Activated T-helper 9 cell treated with anti-CD3 and anti-CD28 coated beads, Interleukin-2, amount 50 U/mL, for 16 hours (primary cell): ENCODE data around the gene GBP3.
"Not testable (repeated sequence)": the region's sequence is repeated elsewhere in the genome, so short reads cannot be mapped to it uniquely, and the experiment has no call there.

Experiments used
- DNase-seq: peaks from one replicate; pipeline ENCODE4 v3.0.0-alpha.2; 2020; ENCODE audit warnings: low read depth

The GBP3 gene

DNA sequence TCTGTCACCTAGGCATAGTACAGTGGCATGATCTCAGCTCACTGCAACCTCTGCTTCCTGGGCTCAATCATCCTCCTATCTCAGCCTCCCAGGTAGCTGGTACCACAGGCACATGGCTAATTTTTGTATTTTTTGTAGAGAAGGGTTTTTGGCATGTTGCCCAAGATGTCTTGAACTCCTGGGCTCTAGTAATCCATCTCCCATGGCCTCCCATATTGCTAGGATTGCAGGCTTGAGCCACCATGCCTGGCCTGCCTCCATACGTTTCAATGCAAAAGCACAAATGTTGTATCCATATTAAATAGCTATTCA lies 17.6 kb upstream of the GBP3 start:
- no peak for DNase-seq

DNA sequence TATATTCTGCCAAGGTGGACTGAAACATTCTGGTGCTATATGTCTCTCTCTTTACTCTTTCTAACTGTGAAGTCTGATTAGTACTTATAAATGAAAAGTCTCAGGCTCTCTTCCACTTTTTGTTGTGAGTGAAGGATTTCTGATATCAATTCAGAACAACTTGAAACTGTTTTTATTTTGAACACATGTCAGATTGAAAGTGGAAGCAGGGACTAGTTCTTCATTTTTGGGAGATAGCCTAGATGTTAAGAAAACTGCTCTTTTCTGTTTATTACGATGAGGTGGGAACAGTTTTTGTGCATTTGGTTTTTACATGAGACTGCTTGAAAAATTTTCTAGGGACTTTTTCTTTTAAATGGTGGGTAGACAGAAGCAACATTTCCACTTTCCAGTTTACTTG lies 14.5 kb upstream of the GBP3 start:
- DNase-seq: no peak

DNA sequence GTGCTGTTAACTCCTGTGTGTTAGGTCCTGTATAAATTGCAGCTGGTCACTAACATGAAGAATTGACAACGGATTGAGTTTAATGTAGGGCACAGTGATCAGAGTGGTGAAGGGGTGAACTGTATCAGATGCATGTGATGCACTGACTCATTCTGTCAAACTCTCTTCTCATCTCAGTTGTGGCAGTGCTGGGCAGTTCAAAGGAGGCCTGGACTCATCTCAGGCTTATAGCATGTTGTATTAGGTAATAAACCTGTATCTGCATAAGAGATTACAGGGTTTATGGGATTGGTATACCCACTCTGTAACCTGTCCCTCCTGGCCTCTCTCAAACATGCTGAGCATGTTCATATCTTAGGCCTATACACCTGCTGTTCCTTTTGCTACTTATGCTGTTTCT lies 12.4 kb upstream of the GBP3 start:
- DNase-seq: no peak

- DNase-seq: not testable (repeated sequence)
Measured at GRCh38 chr1:89034004-89034403, 11.3 kb upstream of the GBP3 start.

DNA sequence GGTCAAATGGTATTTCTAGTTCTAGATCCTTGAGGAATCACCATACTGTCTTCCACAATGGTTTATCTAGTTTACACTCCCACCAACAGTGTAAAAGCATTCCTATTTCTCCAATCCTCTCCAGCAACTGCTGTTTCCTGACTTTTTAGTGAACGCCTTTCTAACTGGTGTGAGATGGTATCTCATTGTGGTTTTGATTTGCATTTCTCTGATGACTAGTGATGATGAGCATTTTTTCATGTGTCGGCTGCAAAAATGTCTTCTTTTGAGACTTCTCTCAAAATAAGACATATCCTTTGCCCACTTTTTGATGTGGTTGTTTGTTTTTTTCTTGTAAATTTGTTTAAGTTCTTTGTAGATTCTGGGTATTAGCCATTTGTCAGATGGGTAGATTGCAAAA lies 6.4 kb upstream of the GBP3 start:
- DNase-seq: not testable (repeated sequence)

GRCh38 chr1:89025928-89026327 lies 3.3 kb upstream of the GBP3 start:
- no peak for DNase-seq

- no peak for DNase-seq
Measured at GRCh38 chr1:89023026-89023425, 360 bp upstream of the GBP3 start.

- not testable (repeated sequence) for DNase-seq
Measured at GRCh38 chr1:89018318-89018717, 4.3 kb downstream of the GBP3 start.

- no peak for DNase-seq
Measured at GRCh38 chr1:89008511-89008910, 14.2 kb downstream of the GBP3 start.

DNA sequence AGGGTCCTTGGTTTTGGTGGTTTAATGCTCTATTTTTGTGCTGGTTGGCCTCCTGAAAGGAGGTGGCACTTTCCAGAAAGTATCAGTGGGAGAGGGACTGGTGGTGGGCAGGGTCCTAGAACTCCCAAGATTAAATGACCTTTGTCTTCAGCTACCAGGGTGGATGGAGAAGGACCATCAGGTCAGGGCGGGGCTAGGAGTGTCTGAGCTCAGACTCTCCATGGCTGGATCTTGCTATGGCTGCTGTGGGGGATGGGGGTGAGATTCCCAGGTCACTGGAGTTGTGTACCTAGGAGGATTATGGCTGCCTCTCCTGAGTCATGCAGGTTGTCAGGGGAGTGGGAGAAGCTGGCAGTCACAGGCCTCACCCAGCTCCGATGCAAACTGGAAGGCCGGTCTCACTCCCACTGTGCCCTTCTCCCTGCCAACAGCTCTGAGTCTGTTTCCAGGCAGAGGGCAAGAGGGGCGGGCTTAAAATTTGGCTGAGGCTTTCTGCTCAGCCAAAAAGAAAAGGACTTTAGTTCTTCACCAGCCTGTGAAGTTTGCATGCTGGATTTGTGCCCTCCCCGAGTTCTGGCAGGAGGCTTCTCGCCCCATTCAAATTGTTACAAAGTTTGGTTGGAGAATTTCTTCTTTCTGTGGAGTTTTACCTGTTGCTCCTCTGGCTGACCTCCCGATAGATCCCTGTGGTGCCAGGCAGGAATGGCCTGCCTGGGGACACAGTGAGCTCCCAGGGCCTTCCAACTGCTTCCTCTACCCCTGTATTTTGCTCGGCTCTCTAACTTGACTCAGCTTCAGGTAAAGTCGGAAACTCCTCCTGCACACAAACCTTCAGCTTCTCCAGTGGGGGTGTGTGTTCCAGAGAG lies 17.1 kb downstream of the GBP3 start:
- DNase-seq: no peak

GRCh38 chr1:89002176-89002575 lies 20.5 kb downstream of the GBP3 start:
- DNase-seq: not testable (repeated sequence)

GRCh38 chr1:89001510-89001909 lies 21.2 kb downstream of the GBP3 start:
- no peak for DNase-seq

GRCh38 chr1:88998716-88999115 lies 23.9 kb downstream of the GBP3 start:
- no peak for DNase-seq

DNA sequence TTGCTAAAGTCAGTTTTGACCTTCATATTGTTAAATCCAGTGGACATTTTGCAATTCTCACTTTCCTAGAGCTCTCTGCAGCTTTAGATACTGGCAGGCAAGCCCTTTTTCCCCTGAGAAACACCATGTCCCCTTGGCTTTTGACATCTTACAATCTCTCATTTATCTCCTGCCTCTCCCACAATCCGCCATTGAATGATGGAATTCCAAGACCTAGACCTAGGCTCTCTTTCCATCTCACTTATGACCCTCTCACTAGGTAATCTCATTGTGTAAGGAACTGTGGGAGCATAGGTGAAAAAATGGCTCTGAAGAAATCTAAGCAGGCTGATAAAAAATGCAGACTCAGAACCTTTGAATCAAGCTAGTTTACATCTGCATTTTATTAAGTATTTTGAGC lies 32.2 kb downstream of the GBP3 start:
- DNase-seq: no peak

- no peak for DNase-seq
Measured at GRCh38 chr1:88985692-88986091, 37.0 kb downstream of the GBP3 start.

DNA sequence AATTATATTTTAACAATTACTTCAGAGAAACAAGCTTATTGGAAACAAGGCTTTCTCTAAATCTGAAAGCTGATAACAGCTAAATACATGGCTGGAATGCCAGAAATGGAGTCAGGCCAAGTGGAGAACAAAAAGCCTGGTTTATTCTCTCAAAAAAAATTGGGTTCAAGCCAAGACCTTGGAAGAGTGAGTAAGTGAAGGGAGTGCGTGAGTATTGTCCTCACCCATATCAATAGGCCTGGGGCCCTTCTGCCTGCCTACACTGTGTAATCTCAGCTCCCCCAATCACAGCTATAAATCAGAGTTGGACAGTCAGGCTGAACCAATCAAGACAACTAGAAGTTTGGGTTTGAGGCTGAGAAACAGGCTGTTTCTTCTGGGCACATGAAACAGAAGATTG lies 37.6 kb downstream of the GBP3 start:
- no peak for DNase-seq

DNA sequence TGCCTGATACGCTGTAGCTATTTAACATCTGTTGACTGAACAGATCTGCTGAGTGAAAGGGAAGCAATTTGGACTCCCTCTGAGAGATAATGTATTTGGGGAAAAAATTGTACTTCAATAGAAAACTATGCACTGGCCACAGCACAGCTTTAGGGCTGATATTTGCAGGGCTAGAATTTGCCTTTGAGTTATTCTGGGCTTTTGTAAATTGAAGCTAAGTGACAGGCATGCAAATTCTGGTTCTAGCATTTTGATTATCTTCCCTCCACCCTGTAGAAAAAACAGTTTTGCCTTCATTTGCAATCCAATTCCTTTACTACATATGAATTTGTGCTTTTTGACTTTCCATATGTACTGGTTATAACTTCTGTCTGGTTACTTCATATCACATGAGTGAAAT lies 38.1 kb downstream of the GBP3 start:
- no peak for DNase-seq

DNA sequence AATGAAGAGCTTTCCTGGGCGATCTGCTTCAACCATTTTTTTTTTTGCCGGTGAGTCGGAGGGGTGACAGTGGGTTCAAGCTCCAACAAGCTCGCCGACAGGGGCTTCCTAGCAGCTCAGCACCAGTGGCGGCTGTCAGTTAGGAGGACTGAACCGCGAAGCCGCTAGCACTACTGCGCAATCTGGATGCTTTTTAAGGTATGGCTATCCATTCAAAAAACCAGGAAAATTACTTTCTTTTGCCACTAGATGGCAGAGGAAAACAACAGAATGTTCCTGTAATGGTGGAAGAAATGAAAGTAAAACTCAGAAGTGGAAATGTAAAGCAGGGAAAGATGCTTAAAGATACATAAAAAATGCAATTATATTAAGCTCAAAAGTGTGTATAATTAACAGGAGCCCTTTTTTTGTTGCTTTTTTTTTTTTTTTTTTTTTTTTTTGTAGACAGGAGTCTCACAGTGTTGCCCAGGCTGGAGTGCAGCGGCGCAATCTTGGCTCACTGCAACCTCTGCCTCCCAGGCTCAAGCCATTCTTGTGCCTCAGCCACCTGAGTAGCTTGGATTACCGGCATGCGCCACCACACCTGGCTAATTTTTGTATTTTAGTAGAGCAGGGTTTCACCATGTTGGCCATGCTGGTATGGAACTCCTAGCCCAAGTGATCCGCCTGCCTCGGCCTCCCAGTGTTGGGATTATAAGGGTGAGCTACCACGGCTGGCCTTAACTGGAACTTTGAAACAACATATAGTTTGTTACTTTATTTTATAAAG lies 38.7 kb downstream of the GBP3 start:
- no peak for DNase-seq

DNA sequence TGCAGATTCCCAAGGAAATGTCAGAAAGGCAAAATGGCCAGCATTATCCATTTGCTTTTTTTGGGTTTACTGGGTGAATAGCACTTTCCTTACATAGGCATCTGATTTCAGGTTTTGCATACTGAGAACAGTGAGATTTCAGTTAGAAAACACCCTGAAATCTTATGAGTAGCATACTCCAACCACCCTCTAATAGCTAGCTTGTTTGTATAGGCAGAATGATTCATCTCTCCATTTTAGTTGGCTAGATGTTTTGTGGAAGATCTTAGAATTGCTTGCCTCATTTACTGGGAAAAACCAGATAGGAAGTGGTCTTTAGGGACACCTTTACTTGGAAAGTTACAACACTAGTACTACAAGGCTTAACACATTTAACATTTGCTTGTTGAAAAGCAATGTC lies 40.6 kb downstream of the GBP3 start:
- DNase-seq: no peak

DNA sequence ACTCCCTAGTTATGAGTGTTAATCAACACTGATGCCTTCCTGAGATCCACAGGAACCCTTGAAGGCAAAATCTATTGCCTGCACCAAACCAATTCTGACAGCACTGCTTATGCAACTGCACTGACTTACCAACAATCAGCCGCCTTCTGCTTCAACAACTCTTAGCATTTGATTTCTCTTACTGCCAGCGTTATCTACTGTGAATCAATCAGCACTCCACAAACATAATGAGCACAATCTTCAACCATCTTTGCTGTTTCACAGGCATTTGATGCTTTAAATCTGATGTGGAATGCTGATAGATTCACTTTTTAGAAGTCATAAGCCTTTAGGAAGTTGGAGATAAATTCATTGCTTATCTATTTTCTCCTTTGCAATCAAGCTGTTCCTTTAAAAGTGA lies 41.2 kb downstream of the GBP3 start:
- DNase-seq: not testable (repeated sequence)

GRCh38 chr1:88980870-88981269 lies 41.8 kb downstream of the GBP3 start:
- no peak for DNase-seq

GRCh38 chr1:88979749-88980116 lies 42.9 kb downstream of the GBP3 start:
- no peak for DNase-seq

DNA sequence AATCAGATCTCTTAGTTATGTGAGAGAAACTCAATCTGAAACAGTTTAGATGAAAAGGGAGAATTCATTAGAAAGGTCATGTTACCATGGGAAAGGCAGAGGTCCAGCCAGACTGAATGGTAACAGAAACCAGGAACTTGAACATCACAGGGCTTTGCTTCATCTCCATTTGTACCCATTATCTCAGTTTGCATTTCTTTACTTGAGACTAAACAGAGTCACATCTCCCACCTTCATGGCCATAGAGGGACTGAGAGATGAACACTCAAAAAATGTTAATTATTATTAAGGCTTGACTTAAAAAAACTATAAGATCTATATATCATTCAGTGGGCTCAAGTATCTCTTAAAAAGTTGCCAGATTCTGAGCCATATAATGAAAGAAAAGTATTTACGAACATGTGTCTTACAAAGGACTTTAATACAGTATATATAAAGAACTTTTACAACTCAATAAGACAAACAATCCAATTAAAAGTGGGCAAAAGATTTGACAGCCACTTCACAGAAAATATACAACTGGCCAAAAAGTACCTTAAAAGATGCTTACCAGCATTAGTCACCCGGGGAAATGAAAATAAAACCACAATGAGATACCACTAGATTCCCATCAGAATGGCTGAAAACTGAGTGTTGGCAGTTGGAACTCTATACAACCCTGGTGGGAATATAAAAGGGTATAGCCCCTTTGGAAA lies 43.5 kb downstream of the GBP3 start:
- no peak for DNase-seq
